Measurements from ENCODE around the gene MUC20.
"Not testable (repeated sequence)": the region's sequence is repeated elsewhere in the genome, so short reads cannot be mapped to it uniquely, and the experiment has no call there.

GRCh38 chr3:195724363-195724762 lies 3.6 kb downstream of the MUC20 start:
- TF ChIP-seq YY1 (IDR thresholded peaks at IDR 0.05; ENCODE audit: insufficient read depth, insufficient read length); ZNF274 (IDR thresholded peaks at IDR 0.05; ENCODE audit: low read depth, low read length): not testable (repeated sequence)

Measured in NT2/D1 (cell line).